Lower lobe of right lung (tissue), 2 donors: ENCODE measurements around the gene NAPA. TPM values are rescaled to one million over a fixed set of nuclear protein-coding genes. Genes with fewer than 3 reads are reported as not detected.

ENCODE experiments used
- ATAC-seq, 2 donors: fragments of 200-7000 bp; cut with Tn5 transposase; one replicate each; pipeline ENCODE4 v1.9.1; 2020 to 2022; ENCODE audit warnings: mild to moderate bottlenecking in 2 of 2, moderate library complexity in 2 of 2
- DNase-seq: peaks from one replicate; pipeline ENCODE4 v3.0.0-alpha.2; 2020
- H3K27ac ChIP-seq: fragments of 200-600 bp; one replicate; pipeline ENCODE4 v1.8.0; 2022
- H3K27me3 ChIP-seq: fragments of 200-600 bp; one replicate; pipeline ENCODE4 v1.8.0; 2022; ENCODE audit warnings: low read depth
- H3K36me3 ChIP-seq: fragments of 200-600 bp; one replicate; pipeline ENCODE4 v1.8.0; 2022; ENCODE audit warnings: mild to moderate bottlenecking
- H3K4me1 ChIP-seq: fragments of 200-600 bp; one replicate; pipeline ENCODE4 v1.8.0; 2022
- H3K4me3 ChIP-seq: fragments of 200-600 bp; one replicate; pipeline ENCODE4 v1.8.0; 2022; ENCODE audit warnings: mild to moderate bottlenecking
- H3K9me3 ChIP-seq: fragments of 200-600 bp; one replicate; pipeline ENCODE4 v1.8.0; 2022
- CTCF ChIP-seq: fragments of 200-600 bp; IDR thresholded peaks from one replicate; pipeline ENCODE4 v1.8.0; 2022; ENCODE audit warnings: antibody characterized with exemption, mild to moderate bottlenecking
- intact Hi-C: fragments of 100-400 bp; cut with DNase I; formaldehyde crosslinking; loops from one replicate; pipeline ENCODE4 v1.11.0; 2022
- total RNA-seq: library from RNA; stranded (reverse); fragmentation: NEBNext Ultra II Directional; extraction: Animal tissue kit (Norgen Biotek cat#: 25700); gene quantifications from one replicate; pipeline ENCODE4 v1.2.1, GENCODE V29; 2021
- donor health status: DM: no; HTN: yes; CAD: no; lungs with severe emphysema.

The NAPA gene
- total RNA-seq, 1 donor from 2014 or later: 115 TPM

- no peaks in the 10 kb centered on the region for H3K9me3 ChIP-seq
- H3K4me3 ChIP-seq: no peak overlapping the region
- DNase-seq (no peak), ATAC-seq (peak in 1 of 2 donors; percentile 5)
- peaks cover 89% of the 10 kb centered on the region for H3K36me3 ChIP-seq
- H3K27me3 ChIP-seq: no peaks in the 10 kb centered on the region
- H3K4me1 ChIP-seq: no peaks in the 10 kb centered on the region
- TF ChIP-seq CTCF: no peak
- intact Hi-C loops: no loop called here
- H3K27ac ChIP-seq: no peak overlapping the region
Measured at GRCh38 chr19:47492571-47493377, 22.1 kb downstream of the NAPA start.

- Histone ChIP-seq H3K4me3 (no peak overlapping the region), H3K36me3 (peaks cover 89% of the 10 kb centered on the region), H3K27me3 (no peaks in the 10 kb centered on the region), H3K27ac (no peak overlapping the region), H3K9me3 (no peaks in the 10 kb centered on the region), H3K4me1 (no peaks in the 10 kb centered on the region)
- TF ChIP-seq CTCF: no peak
- intact Hi-C loops: no loop called here
- ATAC-seq (peak in 1 of 2 donors; percentile 5), DNase-seq (no peak)
Measured at GRCh38 chr19:47492137-47492533, 22.7 kb downstream of the NAPA start.

GRCh38 chr19:47491358-47492136 is 23.3 kb downstream of the NAPA start:
- intact Hi-C loops: no loop called here
- H3K9me3 ChIP-seq: no peaks in the 10 kb centered on the region
- no peak for DNase-seq
- H3K27ac ChIP-seq: no peak overlapping the region
- no peak for ATAC-seq
- peaks cover 84% of the 10 kb centered on the region for H3K36me3 ChIP-seq
- H3K27me3 ChIP-seq: no peaks in the 10 kb centered on the region
- no peaks in the 10 kb centered on the region for H3K4me1 ChIP-seq
- H3K4me3 ChIP-seq: no peak overlapping the region
- no peak for TF ChIP-seq CTCF

GRCh38 chr19:47490847-47491246 is 24.0 kb downstream of the NAPA start:
- no peaks in the 10 kb centered on the region for H3K27me3 ChIP-seq
- ATAC-seq: no peak
- H3K36me3 ChIP-seq: peaks cover 77% of the 10 kb centered on the region
- intact Hi-C loops: no loop called here
- no peak for DNase-seq
- no peaks in the 10 kb centered on the region for H3K9me3 ChIP-seq
- TF ChIP-seq CTCF: no peak
- H3K4me1 ChIP-seq: no peaks in the 10 kb centered on the region
- no peak overlapping the region for H3K4me3 ChIP-seq
- H3K27ac ChIP-seq: no peak overlapping the region

GRCh38 chr19:47490031-47490430 is 24.8 kb downstream of the NAPA start:
- Histone ChIP-seq H3K4me3 (no peak overlapping the region), H3K9me3 (no peaks in the 10 kb centered on the region), H3K36me3 (peaks cover 68% of the 10 kb centered on the region), H3K27ac (no peak overlapping the region), H3K27me3 (no peaks in the 10 kb centered on the region), H3K4me1 (peaks cover under 1% of the 10 kb centered on the region)
- no peak for DNase-seq
- no peak for TF ChIP-seq CTCF
- ATAC-seq: no peak
- intact Hi-C loops: no loop called here
